GM18505 (cell line): ENCODE measurements around the gene PITX2.

Experiments
- ATAC-seq: cut with Tn5 transposase; IDR thresholded peaks from one replicate; pipeline ENCODE4 v1.9.1; 2021; ENCODE audit not compliant: unreplicated experiment
- POLR2A ChIP-seq: IDR thresholded peaks from 4 replicates; pipeline ENCODE4 v1.6.1; 2011; ENCODE audit warnings: borderline replicate concordance; ENCODE audit not compliant: insufficient read depth, insufficient read length; ENCODE audit errors: extremely low read depth

Gene PITX2

DNA sequence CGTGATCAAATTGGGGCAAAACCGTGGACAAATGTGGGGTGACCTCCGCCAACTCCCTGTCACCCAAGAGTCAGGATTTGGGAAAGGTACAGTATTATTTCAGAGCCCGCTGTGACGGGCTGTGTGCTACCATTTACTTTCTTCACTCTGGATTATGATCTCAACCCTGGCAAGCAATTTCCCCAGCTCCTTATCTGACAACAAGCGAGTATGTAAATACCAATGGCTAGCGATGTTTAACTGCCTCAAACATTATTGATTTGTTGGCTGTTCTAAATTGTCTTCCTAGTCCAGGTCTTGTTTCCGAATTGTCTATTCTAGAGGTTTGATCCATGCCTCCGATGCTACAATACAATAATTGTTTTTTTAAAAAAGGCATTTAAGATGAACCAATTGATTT, 17.7 kb upstream of the PITX2 start:
- no peak for TF ChIP-seq POLR2A
- ATAC-seq, result no peak

DNA sequence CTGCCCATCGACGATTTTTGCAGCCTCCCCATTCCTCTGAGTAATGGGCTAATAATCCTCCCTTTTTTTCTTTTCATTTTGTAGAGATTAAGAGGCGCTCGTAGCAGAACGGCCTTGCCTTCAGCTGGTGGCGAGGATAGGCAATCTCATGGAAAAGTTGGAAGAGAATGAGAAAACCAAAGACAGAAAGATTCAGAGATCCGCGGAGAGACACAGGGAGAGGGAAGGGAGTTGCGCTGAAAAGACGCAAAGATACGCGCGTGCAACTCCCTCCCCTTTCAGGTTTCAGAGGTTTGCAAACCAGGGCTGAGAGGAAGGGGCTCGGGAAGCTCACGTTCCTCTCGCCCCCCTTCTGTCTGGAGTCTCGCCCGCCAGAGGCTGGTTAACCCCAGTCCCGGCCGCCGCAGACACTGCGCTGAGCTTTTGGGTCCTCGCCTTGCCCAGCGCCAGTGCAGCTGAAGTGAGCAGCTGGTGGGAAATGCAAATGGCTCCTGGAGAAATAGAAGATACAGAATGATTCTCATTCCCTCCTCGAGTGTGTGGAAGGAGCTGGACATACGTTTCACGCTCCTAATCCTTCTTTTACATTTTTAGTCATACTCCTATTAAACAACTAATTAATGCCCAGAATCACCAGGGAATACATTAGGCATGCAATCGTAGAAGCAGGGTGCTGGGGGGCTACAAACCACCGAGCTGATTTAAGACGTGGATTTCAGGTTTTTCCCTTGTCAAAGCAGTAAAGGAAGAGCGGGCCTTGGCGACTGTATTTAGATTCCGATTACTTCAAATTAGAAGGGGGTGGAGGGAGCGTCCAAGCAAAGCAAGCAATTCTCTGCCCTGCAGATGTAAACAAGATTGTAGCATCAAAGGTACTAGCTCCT, 16.6 kb upstream of the PITX2 start:
- no peak for ATAC-seq

DNA sequence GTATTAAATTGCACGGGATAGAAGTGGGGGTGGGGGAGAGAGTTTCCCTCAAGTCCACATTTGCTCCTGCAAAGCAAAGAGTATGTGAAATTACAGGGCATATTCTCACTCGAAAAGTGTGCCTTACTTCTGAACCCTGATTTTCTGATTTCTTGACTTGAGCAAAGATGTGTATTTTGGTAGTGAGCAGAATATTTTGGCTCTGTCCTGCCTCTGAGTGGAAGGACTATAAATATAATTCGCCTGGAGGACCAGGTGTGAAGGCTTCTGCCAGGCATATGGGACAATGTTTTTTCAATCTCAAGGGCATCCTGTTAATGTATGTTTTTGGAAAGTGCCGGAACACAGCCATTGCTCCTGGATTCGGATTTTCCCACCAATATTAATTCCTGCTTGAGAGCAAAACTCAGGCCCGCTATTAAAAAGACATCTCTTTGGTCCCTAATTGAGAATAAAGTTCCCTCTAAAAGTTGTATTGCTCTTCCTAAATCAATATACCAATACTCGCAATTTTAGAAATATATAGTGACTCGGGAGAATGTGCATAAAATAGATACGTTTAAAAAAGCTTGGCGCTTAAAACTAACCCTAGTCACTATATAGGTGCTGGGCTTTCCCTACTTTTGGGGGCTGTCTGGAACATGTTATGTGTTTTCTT, 15.3 kb upstream of the PITX2 start:
- TF ChIP-seq POLR2A, result no peak
- no peak for ATAC-seq

More for the DNA sequence above, 16.6 kb upstream of the PITX2 start:
- no peak for TF ChIP-seq POLR2A

DNA sequence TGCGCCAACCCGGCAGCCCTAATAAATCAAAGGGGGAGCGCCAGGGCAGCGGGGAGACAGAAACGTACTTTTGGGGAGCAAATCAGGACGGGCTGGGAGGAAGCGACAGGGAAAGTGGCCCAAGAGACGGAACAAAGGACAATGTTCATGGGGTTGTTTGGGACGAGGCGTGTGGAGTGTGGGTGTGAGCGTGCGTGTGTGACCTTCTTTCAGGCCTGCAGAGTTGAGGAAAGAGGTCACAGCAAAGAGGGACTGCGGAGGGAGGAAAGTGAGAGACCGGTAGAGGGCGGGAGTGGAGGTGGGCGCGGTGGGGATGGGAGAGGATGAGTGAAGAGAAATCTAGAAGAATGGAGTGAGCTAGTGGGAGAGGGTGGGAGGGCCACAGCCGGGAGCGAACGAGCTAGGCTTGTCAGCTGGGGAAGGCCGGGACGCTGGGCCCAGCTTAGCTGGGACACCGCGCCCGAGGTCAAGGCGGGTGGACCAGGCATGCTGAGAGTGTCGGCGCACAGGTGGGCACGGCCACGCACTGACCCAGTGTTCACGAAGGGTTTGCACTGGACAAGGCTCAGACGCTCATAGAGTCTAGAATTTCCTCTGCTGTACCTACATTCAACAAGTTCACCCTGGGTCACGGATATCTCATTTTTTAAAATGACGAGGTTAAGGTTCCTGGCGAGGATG, 14.7 kb upstream of the PITX2 start:
- no peak for TF ChIP-seq POLR2A
- no peak for ATAC-seq

DNA sequence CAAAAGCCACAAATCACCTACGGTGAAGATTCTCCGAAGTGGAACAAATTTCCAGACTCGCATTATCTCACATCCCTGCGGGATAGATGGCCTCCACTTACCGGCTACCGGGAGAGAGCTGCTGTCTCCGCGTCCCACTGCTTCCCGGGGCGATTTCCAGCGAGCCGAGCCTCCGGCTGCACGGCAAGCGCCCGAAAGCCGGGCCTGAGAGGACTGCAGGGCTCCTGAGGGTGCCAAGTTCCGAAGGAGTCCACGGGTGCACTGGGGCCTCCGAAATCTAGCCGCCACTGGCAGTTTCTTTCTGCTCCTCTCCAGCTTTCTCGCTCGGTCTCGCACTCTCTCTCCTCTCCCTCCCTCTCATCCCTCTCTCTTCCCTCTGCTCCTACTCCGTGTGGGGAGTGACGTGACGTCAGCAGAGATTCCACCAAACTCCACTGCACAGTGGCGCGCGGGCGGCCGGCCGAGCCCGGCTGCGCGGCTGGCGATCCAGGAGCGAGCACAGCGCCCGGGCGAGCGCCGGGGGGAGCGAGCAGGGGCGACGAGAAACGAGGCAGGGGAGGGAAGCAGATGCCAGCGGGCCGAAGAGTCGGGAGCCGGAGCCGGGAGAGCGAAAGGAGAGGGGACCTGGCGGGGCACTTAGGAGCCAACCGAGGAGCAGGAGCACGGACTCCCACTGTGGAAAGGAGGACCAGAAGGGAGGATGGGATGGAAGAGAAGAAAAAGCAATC, 14.0 kb upstream of the PITX2 start:
- ATAC-seq, result no peak

DNA sequence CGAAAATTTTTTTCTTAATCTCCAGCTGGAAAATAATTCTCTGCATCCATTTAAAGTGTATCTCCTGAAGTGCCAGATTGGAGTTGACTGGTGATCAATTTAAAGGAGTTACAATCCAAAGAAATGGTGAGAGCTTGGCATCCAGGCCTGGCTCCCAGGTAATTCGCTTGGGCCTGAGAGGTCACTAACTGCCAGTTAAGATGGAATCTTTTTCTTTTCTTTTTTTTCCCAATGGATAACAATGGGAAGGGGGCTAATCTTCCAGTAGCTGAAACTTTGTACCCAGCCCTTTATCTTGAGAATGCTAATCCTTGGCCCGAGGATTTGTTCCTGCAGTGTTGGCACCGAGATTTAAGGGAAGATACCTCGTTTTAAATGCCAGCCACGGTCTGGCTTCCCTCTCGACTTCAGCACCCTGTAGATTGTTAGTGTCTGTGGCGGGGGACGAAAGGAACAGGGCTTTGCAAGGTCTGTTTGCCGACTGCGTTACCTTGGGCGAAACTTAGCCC, 13.3 kb upstream of the PITX2 start:
- no peak for ATAC-seq
- TF ChIP-seq POLR2A, result no peak

More for the DNA sequence above, 14.0 kb upstream of the PITX2 start:
- TF ChIP-seq POLR2A, result no peak

DNA sequence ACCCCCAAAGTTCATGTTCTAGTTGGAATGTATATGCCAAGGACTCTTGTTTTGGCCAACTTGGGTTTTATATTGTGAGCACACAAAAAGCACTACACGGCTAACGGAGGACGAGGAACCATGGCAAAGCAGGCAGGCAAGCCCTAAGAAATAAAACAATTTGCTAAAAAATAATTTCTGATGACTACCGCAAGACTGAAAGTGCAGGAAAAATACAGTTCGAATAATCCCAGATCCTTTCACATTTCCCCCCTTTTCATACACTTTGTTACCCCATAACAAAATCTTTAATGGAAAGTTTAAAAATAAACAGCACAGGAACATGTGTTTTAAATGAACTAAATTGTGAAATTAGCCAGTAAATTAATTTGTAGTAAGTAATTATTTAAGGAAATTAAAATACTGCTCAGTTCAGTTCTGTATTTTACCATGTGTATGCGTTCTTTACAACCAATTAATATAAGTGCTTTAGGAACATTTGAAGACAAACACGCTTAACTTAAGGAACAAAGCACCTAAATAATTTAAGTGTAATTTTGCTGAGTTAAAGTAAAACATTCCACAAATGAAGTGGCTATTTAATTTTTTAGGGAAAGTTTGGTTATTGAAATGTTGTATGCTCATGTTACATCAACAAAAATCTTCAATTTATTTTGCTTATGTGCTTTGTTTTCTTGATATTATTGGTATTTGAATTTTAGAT, 12.4 kb upstream of the PITX2 start:
- ATAC-seq, result no peak
- TF ChIP-seq POLR2A, result no peak

DNA sequence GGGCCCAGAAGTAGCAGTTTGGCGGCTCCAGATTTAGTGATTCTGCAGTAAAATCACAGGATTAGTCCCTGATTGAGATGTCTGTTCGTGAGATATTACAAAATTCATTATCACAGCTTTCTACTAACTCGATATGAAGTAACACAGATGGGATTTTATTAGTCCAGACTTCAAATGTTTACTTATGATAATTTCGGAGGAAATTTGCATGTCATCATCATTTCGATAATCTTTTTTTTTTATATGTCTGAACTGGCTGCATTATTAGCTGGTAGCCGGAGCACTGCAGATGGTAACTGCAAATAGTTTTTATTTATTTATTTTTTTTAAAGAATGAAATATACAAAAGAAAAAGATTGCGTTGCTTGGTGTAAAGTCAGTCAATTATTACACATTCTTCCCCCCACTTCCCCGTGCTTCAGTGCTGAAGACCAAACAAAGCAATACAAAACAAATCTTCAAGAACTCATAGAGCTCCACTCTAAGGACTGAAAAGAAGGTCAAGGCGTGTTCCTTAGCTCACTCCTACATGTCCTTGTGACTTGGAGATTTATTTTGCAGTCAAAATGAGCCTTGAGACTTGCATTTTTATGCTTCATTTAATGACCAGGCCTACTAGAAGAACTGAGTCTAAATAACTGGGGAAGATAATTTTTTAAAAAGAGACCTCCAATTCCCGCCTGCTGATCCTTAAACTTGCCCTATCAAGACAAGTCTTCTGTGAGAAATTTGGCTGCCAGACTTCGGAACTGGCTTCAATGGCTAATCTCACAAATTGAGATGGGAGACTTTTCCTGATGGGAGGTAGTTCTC, 11.7 kb upstream of the PITX2 start:
- no peak for ATAC-seq
- TF ChIP-seq POLR2A, result no peak

DNA sequence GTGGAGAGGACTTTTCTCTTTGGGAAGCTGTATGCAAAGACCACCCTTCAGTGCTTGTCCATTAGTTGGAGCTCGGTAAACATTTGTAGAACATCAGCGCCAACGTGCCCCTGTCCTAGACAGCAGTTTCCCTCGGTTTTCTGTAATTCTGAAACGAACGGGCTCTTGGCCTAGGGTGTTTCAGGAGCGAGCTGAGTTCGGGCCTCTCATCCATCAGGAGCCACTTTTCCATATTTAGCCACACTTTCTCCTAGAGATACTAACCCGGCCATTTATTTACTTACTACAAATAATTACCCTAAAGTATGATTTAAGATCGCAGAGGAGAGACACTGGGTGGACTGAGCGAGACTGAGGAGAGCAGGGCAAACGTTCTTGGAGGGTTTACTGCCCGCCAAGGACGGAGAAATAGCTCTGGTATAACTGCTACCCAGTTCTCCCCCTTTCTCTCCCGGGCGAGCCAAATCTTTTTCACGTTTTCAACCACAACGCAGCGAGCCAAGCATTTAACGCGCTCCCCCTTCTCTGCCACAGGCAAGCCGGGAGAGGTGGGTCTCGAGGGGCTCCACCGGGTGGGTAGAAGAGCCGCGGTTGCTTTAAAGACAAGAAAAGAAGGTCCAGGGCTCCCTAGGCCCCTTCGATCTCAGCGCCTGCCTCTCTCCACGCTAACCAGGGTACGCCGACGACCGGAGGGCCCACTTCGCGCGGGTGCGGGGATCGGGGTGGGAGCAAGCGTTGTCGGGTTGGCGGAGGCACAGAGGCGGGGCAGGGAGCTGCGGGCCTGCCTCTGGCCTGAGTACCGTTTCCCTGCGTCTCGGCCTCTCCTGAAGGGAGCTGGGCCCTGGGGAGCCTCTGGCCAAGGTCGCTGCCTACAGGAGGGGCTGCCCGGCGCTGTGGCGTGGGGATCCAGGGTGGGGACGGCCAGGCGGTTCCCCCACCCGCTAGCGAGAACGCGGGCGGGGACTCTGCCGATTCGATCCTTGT, 10.8 kb upstream of the PITX2 start:
- ATAC-seq, result no peak
- TF ChIP-seq POLR2A, result no peak

DNA sequence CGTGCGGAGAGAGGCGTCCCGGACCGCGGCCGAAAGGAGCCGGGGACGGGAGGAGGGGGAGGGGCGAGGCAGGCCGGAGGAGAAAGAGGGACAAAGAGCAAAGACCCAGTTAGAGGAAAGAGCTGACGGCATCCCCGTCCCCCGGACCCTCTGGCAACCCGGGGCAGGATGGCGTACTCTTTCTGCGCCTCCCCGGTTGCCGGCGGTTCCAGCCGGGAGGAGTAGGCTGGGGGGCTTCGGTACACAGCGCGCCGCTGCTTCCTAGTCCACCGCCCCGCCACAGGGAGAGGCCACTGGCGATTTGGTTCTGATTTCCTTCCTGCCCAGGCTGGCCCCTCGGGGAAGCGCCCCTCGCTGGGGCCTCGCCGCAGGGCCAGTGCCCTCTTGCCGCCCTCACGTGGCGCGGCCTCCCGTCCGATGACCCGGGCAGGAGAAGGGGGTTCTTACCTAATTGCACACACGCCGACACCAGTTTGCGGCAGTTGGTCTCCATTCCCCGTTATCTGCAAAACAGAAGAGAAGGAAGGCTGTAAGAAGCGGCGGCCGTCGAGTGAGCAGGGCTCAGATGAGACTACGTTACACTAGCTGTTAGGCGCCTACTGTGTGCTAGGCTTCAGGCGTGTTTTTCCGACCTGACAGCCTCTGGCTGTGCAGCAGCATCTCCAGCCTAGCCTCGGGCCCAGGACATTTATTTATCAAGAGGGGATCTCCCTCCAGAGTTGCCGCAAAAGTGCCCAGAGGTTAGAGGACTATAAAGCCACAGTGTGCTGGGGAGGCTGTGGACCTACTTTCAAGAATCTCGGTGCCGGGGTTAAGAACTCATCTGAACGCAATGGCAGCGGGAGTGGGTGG, 9.9 kb upstream of the PITX2 start:
- TF ChIP-seq POLR2A, result no peak
- no peak for ATAC-seq
